GM19035 (cell line): ENCODE results near the gene PYY.

Experiments
- ATAC-seq: cut with Tn5 transposase; IDR thresholded peaks from one replicate; pipeline ENCODE4 v1.9.1; 2021; ENCODE audit not compliant: unreplicated experiment

The PYY gene

DNA sequence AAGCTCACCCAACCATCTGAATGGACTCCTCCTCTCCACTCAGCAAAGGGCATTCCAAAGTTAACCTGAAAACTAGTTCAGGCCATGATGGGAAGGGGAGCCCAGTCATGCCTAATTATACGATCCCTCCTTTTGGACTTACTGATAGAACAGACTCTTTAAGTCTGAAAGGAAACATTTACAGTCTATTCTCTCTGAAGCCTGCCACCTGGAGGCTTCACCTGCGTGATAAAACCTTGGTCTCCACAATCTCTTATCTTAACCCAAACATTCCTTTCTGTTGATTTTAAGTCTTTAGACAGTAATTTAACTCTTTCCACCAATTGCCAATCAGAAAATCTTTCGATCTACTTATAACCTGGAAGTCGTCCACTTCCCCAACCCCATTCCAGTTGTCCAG, 37.4 kb downstream of the PYY start:
- no peak for ATAC-seq

DNA sequence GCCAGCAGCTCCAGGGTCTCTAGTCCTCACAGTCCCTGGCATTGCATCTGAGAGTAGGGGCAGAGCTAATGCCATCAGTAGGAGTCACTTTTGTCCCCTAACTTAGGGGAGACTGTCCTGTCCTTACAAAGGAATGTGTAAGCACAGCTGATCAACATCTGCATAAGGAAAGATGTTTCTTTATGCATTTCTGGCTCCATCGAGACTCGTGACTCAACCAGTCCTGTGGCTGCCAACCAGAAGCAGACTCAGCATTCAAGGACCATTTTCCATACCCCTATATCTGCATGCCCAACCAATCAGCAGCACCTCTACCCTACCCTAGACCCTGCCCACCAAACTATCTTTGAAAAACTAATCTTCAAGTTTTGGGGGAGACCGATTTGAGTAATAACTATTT, 38.2 kb downstream of the PYY start:
- ATAC-seq: no peak

DNA sequence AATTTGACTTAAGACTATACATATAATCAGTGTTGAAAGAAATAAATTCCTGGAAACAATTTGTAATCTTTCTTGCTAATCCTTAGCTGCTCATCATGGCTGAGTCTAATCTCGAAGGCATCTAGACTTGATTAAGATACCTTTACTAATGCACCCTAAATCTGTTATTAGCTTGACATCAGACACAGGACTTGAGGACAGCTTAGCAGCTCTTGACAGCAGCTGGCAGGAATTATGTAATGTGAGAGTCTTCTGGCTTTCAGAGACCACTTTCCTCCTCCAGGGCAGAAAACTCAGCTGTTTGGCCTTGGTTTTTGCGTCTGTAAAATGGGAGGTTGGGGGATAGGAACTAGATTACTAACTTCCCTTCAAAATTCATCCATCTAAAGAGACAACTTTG, 39.3 kb downstream of the PYY start:
- ATAC-seq: no peak

DNA sequence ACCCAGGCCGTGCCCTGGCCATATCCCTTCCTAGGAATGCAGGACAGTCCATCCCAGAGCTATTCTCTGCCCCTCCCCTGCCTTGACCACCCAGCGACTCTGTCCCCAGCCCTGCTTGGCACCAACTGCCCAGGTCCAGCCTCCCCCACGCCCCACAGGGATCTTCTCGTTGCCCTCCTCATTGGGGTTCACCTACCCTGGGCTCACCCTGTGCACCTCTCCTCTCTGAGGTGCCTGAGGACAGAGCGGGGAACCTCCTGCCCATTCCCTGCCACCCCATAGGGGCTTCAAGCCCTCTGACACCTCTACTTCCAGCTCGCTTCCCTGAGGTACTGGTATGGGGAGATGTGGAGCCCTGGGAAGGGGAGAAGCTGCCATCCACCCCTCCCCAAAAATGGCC, 40.2 kb downstream of the PYY start:
- ATAC-seq: no peak

DNA sequence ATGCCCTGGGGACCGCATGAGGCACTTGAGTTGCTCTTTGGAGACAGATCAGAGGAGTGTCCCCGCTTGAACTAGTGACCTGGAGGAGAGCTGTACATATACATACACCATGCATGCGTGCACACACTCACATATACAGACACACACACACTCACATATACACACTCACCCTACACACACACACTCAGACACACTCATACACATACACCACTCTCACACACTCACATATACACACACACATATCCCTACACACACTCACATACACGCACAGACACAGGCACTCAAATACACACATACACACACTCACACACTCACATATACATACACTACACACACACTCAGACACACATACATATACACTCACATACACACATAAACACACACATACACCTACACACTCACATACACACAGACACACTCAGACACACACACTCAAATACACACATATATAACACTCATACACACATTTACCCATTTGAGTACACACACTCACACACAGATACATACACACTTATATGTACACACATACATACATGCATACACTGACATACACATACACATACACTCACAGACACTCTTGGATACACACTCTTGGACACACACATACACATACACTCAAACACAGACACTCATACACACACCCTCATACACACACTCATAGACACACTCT, 41.0 kb downstream of the PYY start:
- no peak for ATAC-seq

DNA sequence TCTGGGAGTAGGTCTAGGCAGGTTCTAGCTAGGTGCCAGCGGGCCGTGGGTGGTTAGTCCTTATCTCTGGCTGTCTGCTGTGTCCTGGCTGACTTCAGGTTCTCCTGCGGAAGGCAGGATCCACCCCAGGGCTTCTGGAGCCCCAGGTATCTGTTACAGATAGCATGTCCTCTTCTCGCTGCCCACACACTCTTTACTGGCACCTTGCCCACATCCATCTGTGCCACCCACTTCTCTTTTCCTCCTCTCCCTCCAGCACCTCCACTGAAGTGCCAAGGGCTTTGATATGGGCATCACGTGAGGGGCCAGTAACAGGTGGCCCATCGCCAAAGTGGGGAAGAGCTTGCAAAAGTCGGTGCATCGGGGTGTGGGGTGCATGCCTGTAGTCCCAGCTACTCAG, 41.8 kb downstream of the PYY start:
- no peak for ATAC-seq

DNA sequence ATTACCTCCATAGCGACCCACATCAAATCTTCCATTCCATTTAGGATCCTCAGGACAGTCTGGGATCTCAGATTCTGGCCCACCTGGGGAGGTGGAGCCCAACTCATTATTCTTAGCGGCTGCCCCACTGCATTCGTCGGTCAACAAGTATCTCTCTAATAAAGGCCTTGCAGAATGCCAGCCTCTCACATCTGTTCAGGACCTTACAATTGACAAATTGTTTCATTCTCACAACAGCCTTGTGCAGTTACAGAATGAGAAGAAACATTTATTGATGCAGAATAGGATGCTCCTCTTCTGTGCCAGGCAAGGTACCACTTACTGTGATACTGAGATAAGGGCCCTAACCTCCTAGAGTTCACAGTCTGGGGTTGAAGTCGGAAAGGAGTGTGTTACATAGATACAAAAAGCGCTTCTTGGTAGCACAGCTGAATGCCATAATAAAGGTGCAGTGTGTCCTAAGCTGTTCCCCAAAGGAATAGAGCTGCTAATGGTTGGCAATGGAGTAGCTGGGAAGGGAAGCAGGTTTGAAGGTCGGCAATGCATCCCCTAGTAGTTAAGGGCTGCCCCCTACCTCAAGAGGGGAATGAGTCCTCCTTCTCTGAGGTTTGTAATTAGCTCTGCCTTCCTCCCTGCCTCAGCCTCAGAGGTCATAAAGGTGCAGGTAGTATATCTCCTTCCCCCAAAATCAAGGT, 44.1 kb downstream of the PYY start:
- ATAC-seq: no peak

DNA sequence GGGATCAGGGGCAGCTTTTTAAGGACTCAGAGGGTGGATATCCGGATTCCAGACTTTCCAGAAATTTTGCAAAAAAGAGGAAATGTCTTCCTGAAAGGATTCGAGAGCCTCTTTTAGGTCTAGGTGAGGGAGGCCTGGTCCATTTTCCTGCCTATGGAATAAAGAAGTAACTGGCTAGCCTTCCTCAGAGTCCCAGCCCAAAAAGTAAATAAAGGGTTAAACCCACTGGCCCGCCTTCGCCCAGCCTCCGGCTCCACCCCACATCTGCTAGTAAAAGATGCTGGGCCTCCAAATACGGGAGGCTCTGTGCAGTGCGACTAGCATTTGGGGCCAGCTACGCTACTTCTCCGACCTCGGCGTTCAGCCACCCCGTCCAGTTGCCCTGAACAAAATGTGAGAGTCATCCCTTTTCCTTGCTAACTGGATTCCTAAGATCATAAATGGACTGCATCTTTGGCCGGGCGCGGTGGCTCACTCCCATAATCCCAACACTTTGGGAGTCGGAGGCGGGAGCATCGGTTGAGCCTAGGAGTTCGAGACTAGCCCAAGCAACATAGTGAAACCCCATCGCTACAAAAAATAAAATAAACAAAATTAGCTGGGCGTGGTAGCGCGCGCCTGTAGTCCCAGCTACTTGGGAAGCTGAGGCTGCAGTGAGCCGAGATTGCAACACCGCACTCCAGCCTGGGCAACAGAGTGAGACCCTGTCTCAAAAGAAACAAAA, 45.6 kb downstream of the PYY start:
- no peak for ATAC-seq

DNA sequence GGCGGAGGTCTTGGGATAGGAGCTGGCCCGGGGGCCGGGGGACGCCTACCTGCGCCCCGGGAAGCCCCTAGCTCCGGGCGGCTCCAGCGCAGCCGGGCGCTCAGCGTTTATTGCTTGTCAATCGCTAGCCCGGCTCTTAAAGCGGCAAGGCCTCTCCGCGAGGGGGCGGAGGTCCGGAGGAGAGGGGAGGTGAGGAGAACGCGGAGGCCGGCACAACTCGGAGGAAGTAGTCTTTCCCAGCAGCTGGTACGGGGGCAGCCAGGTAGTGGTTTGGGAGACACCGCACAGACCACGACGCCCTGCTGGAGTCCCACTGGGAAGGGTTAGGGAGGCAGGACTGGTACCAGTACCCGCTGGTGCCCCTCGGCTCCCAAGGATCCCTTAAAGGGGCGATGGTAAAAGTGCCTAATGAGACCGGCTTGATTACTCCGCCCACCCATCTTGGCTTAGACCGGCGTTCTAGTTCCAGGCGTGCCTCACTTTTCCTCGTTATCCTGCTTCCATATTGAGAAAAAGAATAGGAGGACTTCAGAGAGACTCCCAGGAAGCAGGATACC, 46.2 kb downstream of the PYY start, which contains the start of gene MPP2:
TSS of gene MPP2 (minus strand) at position 112 of the 557 bp plus-strand sequence. CDS start 3,076 bp downstream, outside the sequence.
- ATAC-seq: no peak

DNA sequence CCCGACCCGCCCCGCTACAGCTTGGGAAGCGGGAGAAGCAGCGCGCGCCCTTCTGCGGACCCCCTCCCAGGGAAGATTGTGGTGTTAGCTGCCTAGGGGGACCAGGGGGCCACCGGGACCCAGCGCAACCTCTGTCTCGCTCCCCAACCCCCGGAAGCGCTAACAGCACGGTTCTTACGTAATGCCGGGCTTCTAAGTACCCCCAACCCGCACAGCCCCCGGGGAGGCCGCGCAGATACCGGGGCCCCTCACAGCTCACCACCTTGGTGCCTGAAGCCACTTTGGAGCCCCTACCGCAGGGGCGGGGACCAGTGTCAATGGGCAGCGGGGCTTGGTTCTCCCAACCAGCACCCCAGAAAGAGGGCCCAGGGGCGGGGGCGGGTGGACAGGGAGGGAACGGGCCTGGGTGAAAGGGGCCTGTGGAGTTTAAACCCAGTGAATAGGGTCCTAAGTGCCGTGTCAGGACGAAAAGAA, 46.8 kb downstream of the PYY start:
- ATAC-seq: no peak

DNA sequence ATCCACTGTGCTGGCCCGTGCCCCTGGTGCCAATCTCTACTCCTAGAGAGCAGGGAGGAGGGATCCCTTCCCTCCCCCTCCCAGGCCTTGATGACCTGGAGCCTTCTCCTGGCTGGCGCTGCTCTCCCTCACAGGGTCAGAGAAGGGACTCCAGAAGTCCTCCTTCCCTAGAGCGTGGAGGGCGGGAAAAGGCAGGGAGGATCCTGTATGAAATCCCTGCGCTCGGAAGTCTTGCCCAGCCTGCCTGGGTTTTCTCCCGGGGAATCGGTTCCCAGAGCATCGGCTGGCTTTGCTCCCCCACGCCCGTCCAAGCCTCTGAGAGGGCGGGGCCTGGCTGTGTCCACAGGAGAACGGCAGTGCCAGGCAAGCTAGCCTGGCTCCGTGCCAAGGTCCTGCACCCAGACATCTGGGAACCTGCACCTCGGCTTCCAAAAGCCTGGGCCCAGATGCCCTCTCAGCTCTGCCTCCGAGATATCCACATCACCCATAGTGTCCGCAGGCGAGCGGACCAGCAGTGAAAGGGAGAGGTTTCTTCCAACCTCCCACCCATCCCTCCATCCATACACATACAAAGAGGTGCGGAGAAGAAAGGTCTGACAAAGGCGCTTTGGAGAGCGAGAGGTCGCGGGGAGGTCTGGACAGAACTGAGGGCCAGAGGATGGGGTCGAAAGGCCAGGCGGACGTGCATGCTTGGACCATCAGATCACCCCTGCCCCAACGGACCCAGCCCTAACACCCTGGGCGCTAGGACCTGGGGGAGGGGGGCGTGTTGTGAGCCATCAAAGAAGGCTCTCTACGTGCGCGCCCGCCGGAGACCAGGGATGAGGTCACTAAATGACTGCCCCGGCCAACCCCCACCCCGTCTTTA, 47.5 kb downstream of the PYY start:
- no peak for ATAC-seq

DNA sequence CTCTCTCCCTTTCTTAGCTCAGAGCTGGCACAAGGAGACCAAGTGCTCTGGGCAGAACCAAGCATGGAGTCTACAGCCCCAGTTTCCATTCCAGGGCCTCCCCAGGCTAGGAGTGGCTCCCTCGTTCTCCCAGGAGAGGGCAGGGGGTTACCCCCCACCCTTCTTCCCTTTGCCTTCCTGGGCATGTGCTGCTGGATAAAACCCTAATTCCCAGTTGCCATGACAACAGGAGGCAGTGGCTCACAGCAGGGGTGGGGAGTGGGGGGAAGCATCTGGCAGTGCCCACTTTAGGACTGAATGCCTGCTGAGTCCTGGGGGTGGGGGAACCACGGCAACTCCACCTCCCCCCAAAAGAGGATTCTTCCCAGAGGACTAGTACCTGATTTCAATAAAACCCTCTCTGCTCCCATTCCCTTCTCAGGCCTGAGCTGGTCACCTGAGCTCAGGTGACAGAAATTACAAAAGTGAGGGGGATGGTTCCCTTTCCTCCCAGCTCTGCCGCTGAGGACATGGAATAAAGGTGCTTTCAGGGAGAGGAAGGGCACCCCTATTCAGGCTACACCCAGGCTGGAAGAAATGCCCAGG, 48.2 kb downstream of the PYY start:
- no peak for ATAC-seq
